GM10248 (cell line): ENCODE measurements around the gene HOXB4.

ENCODE experiments used
- CTCF ChIA-PET: fragments of 300-600 bp; sonication (Branson Sonifier 250); formaldehyde crosslinking; extraction: SDS; loops from one replicate; lab custom pipeline; 2021; ENCODE audit warnings: antibody characterized with exemption; lab: Yijun Ruan, JAX
- POLR2A ChIA-PET: fragments of 350-650 bp; sonication (Branson Sonifier 250); formaldehyde crosslinking; extraction: SDS; loops from one replicate; lab custom pipeline; 2020; ENCODE audit warnings: antibody characterized with exemption; lab: Yijun Ruan, JAX
- DNase-seq: peaks from one replicate; pipeline ENCODE4 v3.0.0; 2012; ENCODE audit errors: extremely low spot score
- CTCF ChIP-seq: IDR thresholded peaks from 2 replicates; pipeline ENCODE4 v1.5.1; 2012; ENCODE audit warnings: mild to moderate bottlenecking, low read depth; ENCODE audit errors: extremely low read depth, missing control alignments, control extremely low read depth

The HOXB4 gene

GRCh38 chr17:48619826-48620449 lies 41.8 kb upstream of the HOXB4 start:
- ChIA-PET POLR2A (no interaction called here), CTCF (interaction anchor here (1.0 to 3.3 kb wide), 5 partner anchors 12 to 593 kb away, joined by 3 to 9 read pairs (median 8); no protein-coding TSS in a partner anchor)
- DNase-seq, result no peak
- TF ChIP-seq CTCF, result no peak

- POLR2A ChIA-PET, result interaction anchor here (0.6 kb wide), 1 partner anchor 25 kb away, joined by 8 read pairs; the partner anchor contains the start of gene HOXB5
Observed at GRCh38 chr17:48618256-48618896, 40.2 kb upstream of the HOXB4 start.

GRCh38 chr17:48617471-48618255 lies 39.5 kb upstream of the HOXB4 start:
- ChIA-PET CTCF (interaction anchor here (0.7 to 3.3 kb wide), 26 partner anchors 12 to 640 kb away, joined by 3 to 16 read pairs (median 5); partner anchors contain the start of genes CBX1 and HOXB5), POLR2A (interaction anchor here (0.6 kb wide), 2 partner anchors 24 to 504 kb away, joined by 3 to 8 read pairs; partner anchors contain the start of gene HOXB5)
- DNase-seq, result no peak
- TF ChIP-seq CTCF, result no peak

More at GRCh38 chr17:48618256-48618896, 40.2 kb upstream of the HOXB4 start:
- CTCF ChIA-PET, result interaction anchor here (0.6 to 3.3 kb wide), 30 partner anchors 11 to 640 kb away, joined by 3 to 16 read pairs (median 4); partner anchors contain the start of genes CBX1 and HOXB5
- peak; percentile 99 for TF ChIP-seq CTCF
- DNase-seq, result peak; percentile 90

- POLR2A ChIA-PET, result interaction anchor here (0.6 kb wide), 1 partner anchor 503 kb away, joined by 3 read pairs; no protein-coding TSS in a partner anchor
- TF ChIP-seq CTCF, result no peak
- CTCF ChIA-PET, result interaction anchor here (0.9 to 4.6 kb wide), 15 partner anchors 9 to 599 kb away, joined by 3 to 31 read pairs (median 5); partner anchors contain the start of genes HOXB5 and HOXB9
- no peak for DNase-seq
Observed at GRCh38 chr17:48616717-48617470, 38.7 kb upstream of the HOXB4 start.

- no peak for DNase-seq
- CTCF ChIA-PET, result interaction anchor here (1.2 to 4.6 kb wide), 4 partner anchors 10 to 590 kb away, joined by 4 to 31 read pairs (median 10); partner anchors contain the start of genes HOXB5 and HOXB9
- POLR2A ChIA-PET, result no interaction called here
- no peak for TF ChIP-seq CTCF
Observed at GRCh38 chr17:48615963-48616716, 38.0 kb upstream of the HOXB4 start.
